GM21737 (cell line): Measurements from ENCODE around the gene EIF5AL1.
"Not testable (repeated sequence)": the region's sequence is repeated elsewhere in the genome, so short reads cannot be mapped to it uniquely, and the experiment has no call there.

Source experiments
- ATAC-seq: cut with Tn5 transposase; IDR thresholded peaks from one replicate; pipeline ENCODE4 v1.9.1; 2021; ENCODE audit warnings: mild to moderate bottlenecking, moderate library complexity; ENCODE audit not compliant: unreplicated experiment

EIF5AL1 gene

GRCh38 chr10:79487296-79488194 is 24.8 kb upstream of the EIF5AL1 start:
- ATAC-seq = peak; percentile 62

DNA sequence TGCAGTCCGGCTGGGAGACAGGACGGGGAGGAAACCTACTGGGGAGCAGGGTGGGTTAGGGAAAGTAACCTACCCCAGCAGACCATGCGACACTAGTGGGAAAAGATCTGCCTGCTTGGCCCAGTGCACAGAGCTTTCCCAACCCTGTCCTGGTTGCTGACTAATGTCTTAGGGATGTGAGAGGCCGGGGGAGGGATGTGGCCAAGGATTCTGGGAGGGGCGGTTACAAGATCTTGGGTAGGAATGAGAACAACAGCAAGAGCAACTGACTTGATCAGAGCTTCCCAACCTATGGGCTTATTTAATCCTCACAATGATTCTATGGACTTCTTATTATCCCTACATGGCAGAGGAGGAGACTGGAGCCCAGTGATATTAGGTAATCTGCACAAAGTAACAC is 24.0 kb upstream of the EIF5AL1 start:
- no peak for ATAC-seq

DNA sequence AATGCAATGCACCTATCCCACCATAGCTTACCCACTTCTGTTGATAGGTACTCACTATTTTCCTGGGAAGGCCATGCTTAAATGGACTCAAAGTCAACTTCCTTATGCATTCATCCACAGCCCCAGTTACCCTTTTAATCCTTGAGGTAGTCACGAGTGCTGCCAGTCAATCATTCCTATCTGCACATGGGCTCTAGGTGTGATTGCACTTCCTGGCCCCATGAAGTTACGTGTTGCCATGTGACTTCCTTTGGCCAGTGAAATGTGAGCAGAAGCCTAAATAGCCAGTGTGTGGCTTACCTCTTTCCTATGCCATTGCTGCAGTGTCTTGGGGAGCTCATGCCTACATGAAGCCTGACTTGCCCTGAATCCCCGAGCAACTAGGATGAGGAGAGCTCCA is 23.5 kb upstream of the EIF5AL1 start:
- no peak for ATAC-seq

- ATAC-seq = no peak
Measured at GRCh38 chr10:79490400-79491142, 21.8 kb upstream of the EIF5AL1 start.

GRCh38 chr10:79491143-79491835 is 21.0 kb upstream of the EIF5AL1 start:
- ATAC-seq = no peak

GRCh38 chr10:79492256-79492655 is 20.1 kb upstream of the EIF5AL1 start:
- ATAC-seq = no peak

DNA sequence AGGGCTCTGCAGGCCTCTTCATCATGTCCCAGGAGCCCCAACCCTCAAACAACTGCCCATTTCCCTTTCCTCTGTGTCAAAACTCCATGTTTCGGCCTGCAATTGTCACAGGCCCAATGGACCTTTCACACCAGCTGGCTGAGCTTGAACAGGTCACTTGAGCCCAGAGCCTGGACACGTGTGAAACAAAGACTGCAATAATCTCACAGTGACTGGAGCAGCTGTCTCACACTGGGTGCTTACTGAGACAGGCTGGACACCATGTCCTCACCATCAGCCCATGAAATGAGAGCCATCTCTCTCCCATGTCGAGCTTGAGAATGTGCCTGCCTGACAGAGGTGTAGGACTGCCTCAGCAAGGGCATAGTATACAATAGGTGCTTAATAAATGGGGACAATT is 19.5 kb upstream of the EIF5AL1 start:
- no peak for ATAC-seq

DNA sequence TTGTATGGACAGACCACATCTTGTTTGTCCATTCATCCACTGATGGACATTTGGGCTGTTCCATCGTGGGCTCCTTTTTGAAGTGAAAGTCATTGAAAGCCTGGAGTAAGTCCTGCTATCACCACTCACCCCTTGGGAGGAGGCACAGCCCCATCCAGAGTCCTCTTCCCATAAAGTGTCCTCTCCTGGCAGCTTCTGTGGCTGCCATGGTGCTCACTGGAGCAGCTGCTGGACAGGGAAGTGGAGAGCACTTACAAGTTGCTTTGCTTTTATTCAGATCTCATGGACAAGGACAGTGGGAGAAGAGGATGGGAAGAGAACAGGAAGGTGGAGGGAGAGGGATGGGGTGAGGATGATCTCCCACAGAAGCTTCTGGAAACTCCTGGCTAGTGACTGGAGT is 18.5 kb upstream of the EIF5AL1 start:
- no peak for ATAC-seq

- ATAC-seq = no peak
Measured at GRCh38 chr10:79494871-79495705, 17.2 kb upstream of the EIF5AL1 start.

GRCh38 chr10:79495791-79496190 is 16.5 kb upstream of the EIF5AL1 start:
- no peak for ATAC-seq

DNA sequence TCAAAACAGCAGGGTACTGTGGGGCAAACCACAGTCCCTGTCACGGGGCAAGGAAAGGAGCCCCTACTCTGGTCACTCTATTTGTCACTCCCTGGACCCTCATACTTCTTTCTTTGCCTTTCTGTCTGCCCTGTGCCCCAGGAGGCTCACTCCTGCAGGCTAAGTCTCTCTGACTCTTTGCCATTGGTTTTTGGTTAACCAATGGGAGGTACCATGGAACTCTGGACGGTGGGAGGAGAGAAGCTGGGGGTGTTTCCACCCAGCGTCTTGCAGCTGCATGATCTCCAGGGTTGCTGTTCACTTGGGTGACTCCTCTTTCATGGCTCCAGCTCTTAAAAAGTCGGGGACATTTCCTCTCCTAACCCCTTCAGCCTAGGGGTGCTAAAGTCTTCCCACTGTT is 15.4 kb upstream of the EIF5AL1 start:
- no peak for ATAC-seq

DNA sequence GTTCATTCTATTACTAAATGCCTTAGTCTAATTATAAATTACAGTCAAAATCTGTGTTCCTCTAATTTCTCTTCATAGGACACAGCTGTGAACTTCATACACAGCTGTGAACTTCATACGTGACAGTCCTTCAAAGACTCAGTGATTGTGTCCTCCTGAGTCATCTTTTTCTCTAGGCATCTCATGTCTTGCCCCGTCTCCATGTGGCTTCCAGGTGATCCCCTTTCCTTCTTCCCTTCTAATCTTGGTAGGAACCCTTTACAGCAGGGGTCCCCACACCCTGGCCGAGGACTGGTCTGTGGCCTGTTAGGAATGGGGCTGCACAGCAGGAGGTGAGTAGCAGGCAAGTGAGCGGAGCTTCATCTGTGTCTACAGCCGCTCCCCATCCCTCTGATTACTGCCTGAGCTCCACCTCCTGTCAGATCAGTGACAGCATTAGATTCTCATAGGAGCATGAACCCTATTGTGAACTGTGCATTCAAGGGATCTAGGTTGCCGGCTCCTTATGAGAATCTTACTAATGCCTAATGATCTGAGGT is 14.0 kb upstream of the EIF5AL1 start:
- no peak for ATAC-seq

- no peak for ATAC-seq
Measured at GRCh38 chr10:79502561-79503309, 9.6 kb upstream of the EIF5AL1 start.

GRCh38 chr10:79503787-79504186 is 8.5 kb upstream of the EIF5AL1 start:
- ATAC-seq = not testable (repeated sequence)

DNA sequence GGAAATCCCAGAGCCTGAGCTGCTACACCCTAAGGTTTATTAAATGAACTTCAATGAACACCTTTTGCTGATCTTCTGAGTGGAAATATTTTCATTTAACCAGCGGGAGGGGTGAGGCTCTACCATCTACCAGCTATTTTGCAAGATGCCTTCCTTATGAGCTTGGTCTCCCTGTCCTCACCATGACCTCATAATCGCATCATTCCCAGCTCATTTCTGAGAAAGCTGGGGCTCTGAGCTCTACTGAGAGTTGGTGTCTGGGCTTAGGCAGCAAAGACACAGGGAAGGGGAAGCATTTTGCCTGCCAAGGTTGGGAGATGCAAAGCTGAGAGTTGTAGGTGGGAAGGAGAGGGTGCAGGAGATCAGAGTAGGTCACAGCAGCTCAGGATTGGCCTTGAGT is 7.8 kb upstream of the EIF5AL1 start:
- not testable (repeated sequence) for ATAC-seq

- ATAC-seq = not testable (repeated sequence)
Measured at GRCh38 chr10:79505328-79505727, 7.0 kb upstream of the EIF5AL1 start.

GRCh38 chr10:79505829-79506228 is 6.5 kb upstream of the EIF5AL1 start:
- no peak for ATAC-seq

- no peak for ATAC-seq
Measured at GRCh38 chr10:79507440-79508167, 4.7 kb upstream of the EIF5AL1 start.

- not testable (repeated sequence) for ATAC-seq
Measured at GRCh38 chr10:79508245-79508644, 4.1 kb upstream of the EIF5AL1 start.
